Upper lobe of left lung (tissue), 4 donors: ENCODE results near the gene ABAT.

Experiments used
- CTCF ChIP-seq, 6 experiments: fragments of 450-650 bp in 4 of 6; fragments of 200-600 bp in 2 of 6; sonication (generic) in 2 of 6; IDR thresholded peaks; one replicate each; pipeline ENCODE4 v1.5.1; 2016 to 2019; ENCODE audit warnings: antibody characterized with exemption in 6 of 6
- EP300 ChIP-seq, 4 donors: sonication (generic); formaldehyde crosslinking; IDR thresholded peaks; one replicate each; pipeline ENCODE4 v1.5.1; 2017; ENCODE audit warnings: antibody characterized with exemption in 4 of 4, control low read depth in 2 of 4
- POLR2A ChIP-seq, 4 donors: fragments of 450-650 bp; IDR thresholded peaks; one replicate each; pipeline ENCODE4 v1.5.1; 2016 to 2017; ENCODE audit warnings: antibody characterized with exemption in 4 of 4, mild to moderate bottlenecking in 2 of 4
- POLR2AphosphoS5 ChIP-seq, 2 donors: sonication (generic); formaldehyde crosslinking; IDR thresholded peaks; one replicate each; pipeline ENCODE4 v1.5.1; 2017; ENCODE audit warnings: antibody characterized with exemption in 2 of 2

GRCh38 chr16:8752706-8753105 lies 78.3 kb downstream of the ABAT start:
- TF ChIP-seq CTCF (IDR thresholded peaks at IDR 0.05) (no peak), POLR2A (IDR thresholded peaks at IDR 0.05) (no peak), POLR2AphosphoS5 (IDR thresholded peaks at IDR 0.05) (no peak), EP300 (IDR thresholded peaks at IDR 0.05) (no peak)
